Testis (tissue), 3 donors: ENCODE results near the gene NBEAL1. TPM values are rescaled to one million over a fixed set of nuclear protein-coding genes. Genes with fewer than 3 reads are reported as not detected.

Source experiments
- DNase-seq: peaks from one replicate; pipeline ENCODE4 v3.0.0-alpha.2; 2019
- H3K27ac ChIP-seq, 2 donors: fragments of 200-600 bp; sonication (generic); one replicate each; pipeline ENCODE4 v1.5.1; 2019
- H3K27me3 ChIP-seq: fragments of 200-600 bp; sonication (generic); one replicate; pipeline ENCODE4 v1.5.1; 2019
- H3K36me3 ChIP-seq: fragments of 200-600 bp; sonication (generic); one replicate; pipeline ENCODE4 v1.5.1; 2017; ENCODE audit warnings: low read depth; ENCODE audit errors: missing control alignments
- H3K4me1 ChIP-seq: fragments of 200-600 bp; sonication (generic); one replicate; pipeline ENCODE4 v1.5.1; 2019
- H3K4me3 ChIP-seq, 2 donors: fragments of 200-600 bp; sonication (generic); one replicate each; pipeline ENCODE4 v1.5.1; 2017 to 2019
- H3K9me3 ChIP-seq: fragments of 200-600 bp; sonication (generic); one replicate; pipeline ENCODE4 v1.5.1; 2017
- CTCF ChIP-seq, 3 experiments: fragments of 450-650 bp in 2 of 3; fragments of 200-600 bp in 1 of 3; sonication (generic) in 1 of 3; IDR thresholded peaks; one replicate each; pipeline ENCODE4 v1.5.1; 2016 to 2019; ENCODE audit warnings: antibody characterized with exemption in 3 of 3, mild to moderate bottlenecking in 2 of 3, moderate library complexity in 1 of 3
- POLR2A ChIP-seq: fragments of 450-650 bp; IDR thresholded peaks from one replicate; pipeline ENCODE4 v1.6.1; 2017; ENCODE audit warnings: antibody characterized with exemption, mild to moderate bottlenecking, moderate library complexity
- WGBS, 2 donors: methylation state at CpG; one replicate each; pipeline ENCODE4 v1.1.5; 2018; 5-methylcytosine and 5-hydroxymethylcytosine counted together
- intact Hi-C: fragments of 100-400 bp; cut with DNase I; formaldehyde crosslinking; loops from one replicate; pipeline ENCODE4 v1.15.1; 2023; ENCODE audit warnings: low total_unique reads
- polyA plus RNA-seq: library from polyadenylated mRNA; stranded (reverse); fragments of 350-450 nt; fragmentation: Illumina TruSeq; extraction: RNeasy Lipid Tissue Mini Kit (QIAGEN cat#74804); gene quantifications from one replicate; pipeline ENCODE4 v1.2.3, GENCODE V29; 2014; ENCODE audit warnings: low read depth, low replicate concordance; ENCODE audit not compliant: insufficient read depth
- total RNA-seq, 2 donors: library from RNA; depleted of rRNA; stranded (reverse); fragments of >200 nt; gene quantifications; one replicate each; pipeline ENCODE4 v1.2.3, GENCODE V29; 2016

The NBEAL1 gene
- total and polyA plus RNA-seq, 3 donors from 2014 or later: 7.6 to 43.0 (median 37.0) TPM

- no peak for DNase-seq
- no peak for TF ChIP-seq CTCF (IDR thresholded peaks at IDR 0.05)
- TF ChIP-seq POLR2A: no peak
- Histone ChIP-seq H3K27me3 (no peaks in the 10 kb centered on the region), H3K36me3 (no peaks in the 10 kb centered on the region), H3K4me1 (peaks cover 4% of the 10 kb centered on the region), H3K9me3 (no peaks in the 10 kb centered on the region), H3K27ac (no peak overlapping the region), H3K4me3 (no peak overlapping the region)
- intact Hi-C loops: no loop called here
These were observed 10.9 kb downstream of the NBEAL1 start for GRCh38 chr2:203025592-203025991.

GRCh38 chr2:203030545-203030944, 15.9 kb downstream of the NBEAL1 start:
- TF ChIP-seq CTCF (IDR thresholded peaks at IDR 0.05) (no peak), POLR2A (no peak)
- H3K4me1 ChIP-seq: no peaks in the 10 kb centered on the region
- no peaks in the 10 kb centered on the region for H3K27me3 ChIP-seq
- DNase-seq: no peak
- no peak overlapping the region for H3K27ac ChIP-seq
- H3K4me3 ChIP-seq: no peak overlapping the region
- intact Hi-C loops: no loop called here
- H3K9me3 ChIP-seq: no peaks in the 10 kb centered on the region
- WGBS, 2 donors: 88 to 96% methylated on average over 2 of the region's 2 CpGs
- no peaks in the 10 kb centered on the region for H3K36me3 ChIP-seq

GRCh38 chr2:203030991-203031390, 16.3 kb downstream of the NBEAL1 start:
- intact Hi-C loops: no loop called here
- WGBS, 2 donors: 86 to 94% methylated on average over 5 of the region's 5 CpGs
- Histone ChIP-seq H3K36me3 (no peaks in the 10 kb centered on the region), H3K4me3 (no peak overlapping the region), H3K4me1 (no peaks in the 10 kb centered on the region), H3K27me3 (no peaks in the 10 kb centered on the region), H3K9me3 (no peaks in the 10 kb centered on the region), H3K27ac (no peak overlapping the region)
- no peak for DNase-seq
- TF ChIP-seq POLR2A: no peak
- no peak for TF ChIP-seq CTCF (IDR thresholded peaks at IDR 0.05)

- H3K4me3 ChIP-seq: no peak overlapping the region
- no peaks in the 10 kb centered on the region for H3K4me1 ChIP-seq
- no peaks in the 10 kb centered on the region for H3K27me3 ChIP-seq
- no peak for DNase-seq
- H3K27ac ChIP-seq: no peak overlapping the region
- no peak for TF ChIP-seq POLR2A
- TF ChIP-seq CTCF (IDR thresholded peaks at IDR 0.05): no peak
- intact Hi-C loops: no loop called here
- no peaks in the 10 kb centered on the region for H3K36me3 ChIP-seq
- no peaks in the 10 kb centered on the region for H3K9me3 ChIP-seq
These were observed 18.7 kb downstream of the NBEAL1 start for GRCh38 chr2:203033395-203033794.

GRCh38 chr2:203035879-203036470, 21.3 kb downstream of the NBEAL1 start:
- Histone ChIP-seq H3K9me3 (no peaks in the 10 kb centered on the region), H3K27me3 (no peaks in the 10 kb centered on the region), H3K27ac (no peak overlapping the region), H3K4me3 (no peak overlapping the region), H3K36me3 (no peaks in the 10 kb centered on the region), H3K4me1 (no peaks in the 10 kb centered on the region)
- WGBS, 2 donors: 38 to 44% methylated on average over 3 of the region's 3 CpGs
- intact Hi-C loops: no loop called here
- no peak for DNase-seq
- TF ChIP-seq POLR2A: no peak
- TF ChIP-seq CTCF (IDR thresholded peaks at IDR 0.05): no peak
